ENCODE results near the gene MMP25. TPM values are rescaled to one million over a fixed set of nuclear protein-coding genes. Genes with fewer than 3 reads are reported as not detected.
A peak's percentile ranks its signal among the peaks of the same experiment; 100 is the strongest.

The MMP25 gene
- total and polyA plus RNA-seq, 9 of the 15 experiments (the other 6 are each of a cell fraction or from before 2014, with no cell fraction given), result 0.03 to 0.04 TPM; not detected in 7

GRCh38 chr16:3023669-3024478 lies 22.5 kb upstream of the MMP25 start, which contains the start of the genes HCFC1R1 and THOC6 (continued):
- TF ChIP-seq HMGXB4 (CRISPR knock-in tag; IDR thresholded peaks at IDR 0.05) (no peak), ARHGAP35 (IDR thresholded peaks at IDR 0.05; ENCODE audit: partially characterized antibody) (peak; percentile 40), TEAD4 (IDR thresholded peaks at IDR 0.05; ENCODE audit: low read length) (peak; percentile 7; the same call in 1 of the 2 replicates), TEAD4 (CRISPR knock-in tag; IDR thresholded peaks at IDR 0.05; ENCODE audit: borderline replicate concordance) (no peak), NCOA6 (IDR thresholded peaks at IDR 0.05) (peak; percentile 81), ZNF592 (IDR thresholded peaks at IDR 0.05) (peak; percentile 47; the same call in 1 of the 2 replicates), TBP (optimal IDR thresholded peaks at IDR 0.05; ENCODE audit: low read depth, low read length) (peak; percentile 67), HCFC1 (IDR thresholded peaks at IDR 0.05; ENCODE audit: low read depth, low read length) (peak; percentile 99), CSDE1 (IDR thresholded peaks at IDR 0.05) (no peak), TAF7 (tag; IDR thresholded peaks at IDR 0.05) (0 out of 2 replicates have a peak, but pooled peaks have one; percentile 16), TFAP4 (CRISPR knock-in tag; IDR thresholded peaks at IDR 0.05; ENCODE audit: borderline replicate concordance) (peak; percentile 90), BDP1 (IDR thresholded peaks at IDR 0.05; ENCODE audit: insufficient read depth, insufficient read length) (no peak), ZNF354B (CRISPR knock-in tag; IDR thresholded peaks at IDR 0.05) (no peak), CTCFL (IDR thresholded peaks at IDR 0.05; ENCODE audit: borderline replicate concordance, insufficient read depth, low read depth, low read length, poor library complexity, severe bottlenecking) (peak; percentile 75), UBTF (IDR thresholded peaks at IDR 0.05; ENCODE audit: borderline replicate concordance in 1 of 2, low read depth in 2 of 2, low read length in 2 of 2) (no peak), ZNF561 (CRISPR knock-in tag; conservative IDR thresholded peaks at IDR 0.05) (no peak)

Measured in K562 (cell line).